HCT116 (cell line): Measurements from ENCODE around the gene VEPH1. TPM values are rescaled to one million over a fixed set of nuclear protein-coding genes. Genes with fewer than 3 reads are reported as not detected.

Experiments used
- ATAC-seq: fragments of 200-7000 bp; cut with Tn5 transposase; 2 replicates; pipeline ENCODE4 v1.9.1; 2020; ENCODE audit warnings: mild to moderate bottlenecking, moderate library complexity
- BruUV-seq: library from RNA; stranded (reverse); fragments of 400-500 nt; replicated peaks from 2 replicates; lab custom pipeline; 2021; lab: Mats Ljungman, UMichigan
- CTCF ChIA-PET: fragments of 300-600 bp; sonication (Branson Sonifier 250); formaldehyde crosslinking; loops from one replicate; lab custom pipeline; 2021; ENCODE audit warnings: antibody characterized with exemption; lab: Charles Lee
- POLR2A ChIA-PET: fragments of 300-600, 350-600 bp; sonication (Branson Sonifier 250); formaldehyde crosslinking; loops from one replicate; lab custom pipeline; 2021; ENCODE audit warnings: antibody characterized with exemption; lab: Charles Lee
- RAD21 ChIA-PET, 2 experiments: fragments of 300-600 bp; sonication (Branson Sonifier 250); formaldehyde crosslinking; loops; one replicate each; lab custom pipeline; 2023; ENCODE audit warnings: low total read pairs in 2 of 2; ENCODE audit not compliant: uncharacterized antibody in 2 of 2, unreplicated experiment in 2 of 2, low non-redundant PET in 1 of 2; lab: Charles Lee
- DNase-seq: peaks from one replicate; pipeline ENCODE4 v3.0.0-alpha.2; 2010; ENCODE audit warnings: low read depth, low spot score
- H2AFZ ChIP-seq: fragments of 200-600 bp; shearing (Covaris generic), sonication (generic); 2 replicates; pipeline ENCODE4 v1.6.1; 2017; ENCODE audit warnings: low read depth, mixed run types, mixed read lengths, antibody characterized with exemption, low read length; ENCODE audit not compliant: poor library complexity, severe bottlenecking
- H3K27ac ChIP-seq: 2 replicates; pipeline ENCODE4 v1.5.1; 2012; ENCODE audit warnings: low read depth, low read length
- H3K27me3 ChIP-seq: fragments of 200-600 bp; sonication (generic); 2 replicates; pipeline ENCODE4 v1.6.1; 2016; ENCODE audit warnings: mixed run types, low read length, mixed read lengths; ENCODE audit not compliant: insufficient read depth
- H3K36me3 ChIP-seq, 2 experiments: fragments of 200-500 bp in 1 of 2; fragments of 200-600 bp in 1 of 2; sonication (Bioruptor generic) in 1 of 2; sonication (generic) in 1 of 2; 2 replicates each; pipeline versions ENCODE4 v1.5.1 to v1.6.1; 2014 to 2016; ENCODE audit warnings: low read length in 2 of 2, inconsistent platforms in 1 of 2, mixed read lengths in 1 of 2, mixed run types in 1 of 2; ENCODE audit not compliant: insufficient read depth in 2 of 2, control insufficient read depth in 1 of 2
- H3K4me1 ChIP-seq, 2 experiments: fragments of 200-600 bp in 1 of 2; sonication (generic) in 1 of 2; 2 replicates each; pipeline versions ENCODE4 v1.5.1 to v1.6.1; 2012 to 2017; ENCODE audit warnings: low read length in 2 of 2, inconsistent platforms in 1 of 2, mild to moderate bottlenecking in 1 of 2, mixed read lengths in 1 of 2, mixed run types in 1 of 2, moderate library complexity in 1 of 2; ENCODE audit not compliant: insufficient read depth in 2 of 2, control insufficient read depth in 1 of 2
- H3K4me2 ChIP-seq: fragments of 200-600 bp; sonication (generic); 2 replicates; pipeline ENCODE4 v1.6.1; 2017; ENCODE audit warnings: mixed run types, low read length, mixed read lengths
- H3K4me3 ChIP-seq, 2 experiments: fragments of 200-600 bp in 1 of 2; sonication (generic) in 1 of 2; replicated peaks in 1 of 2; 2 replicates each; pipeline ENCODE4 v1.5.1; 2011 to 2016; ENCODE audit warnings: low read length in 2 of 2, control low read depth in 1 of 2, low read depth in 1 of 2, mild to moderate bottlenecking in 1 of 2, mixed read lengths in 1 of 2, mixed run types in 1 of 2
- H3K79me2 ChIP-seq: fragments of 200-600 bp; sonication (generic); 2 replicates; pipeline ENCODE4 v1.6.1; 2017; ENCODE audit warnings: mild to moderate bottlenecking, mixed run types, low read length, moderate library complexity, mixed read lengths; ENCODE audit not compliant: insufficient read depth
- H3K9ac ChIP-seq: fragments of 200-600 bp; sonication (generic); 2 replicates; pipeline ENCODE4 v1.6.1; 2016; ENCODE audit warnings: low read length, mixed read lengths
- H3K9me2 ChIP-seq: fragments of 200-600 bp; sonication (generic), shearing (Covaris generic); 2 replicates; pipeline ENCODE4 v1.6.1; 2017; ENCODE audit warnings: mixed run types, mild to moderate bottlenecking, moderate library complexity; ENCODE audit not compliant: insufficient read depth
- H3K9me3 ChIP-seq, 2 experiments: fragments of 200-500 bp in 1 of 2; fragments of 200-600 bp in 1 of 2; sonication (Bioruptor generic) in 1 of 2; sonication (generic) in 1 of 2; 2 replicates each; pipeline ENCODE4 v1.6.1; 2014 to 2017; ENCODE audit warnings: low read length in 2 of 2, mixed read lengths in 2 of 2, inconsistent platforms in 1 of 2, low read depth in 1 of 2, mild to moderate bottlenecking in 1 of 2, mixed run types in 1 of 2, moderate library complexity in 1 of 2; ENCODE audit not compliant: control insufficient read depth in 1 of 2, insufficient read depth in 1 of 2
- H4K20me1 ChIP-seq: fragments of 200-600 bp; sonication (generic), shearing (Covaris generic); 2 replicates; pipeline ENCODE4 v1.6.1; 2017; ENCODE audit warnings: mixed run types, mild to moderate bottlenecking, moderate library complexity; ENCODE audit not compliant: insufficient read depth
- ATF3 ChIP-seq: IDR thresholded peaks from 2 replicates; pipeline ENCODE4 v1.6.1; 2012
- CBX3 ChIP-seq: IDR thresholded peaks from 2 replicates; pipeline ENCODE4 v1.6.1; 2012; ENCODE audit warnings: low read depth
- CEBPB ChIP-seq: IDR thresholded peaks from 2 replicates; pipeline ENCODE4 v1.6.1; 2012; ENCODE audit warnings: low read depth
- CTCF ChIP-seq, 3 experiments: fragments of 200-600 bp in 1 of 3; sonication (generic) in 1 of 3; IDR thresholded peaks in 2 of 3; conservative IDR thresholded peaks in 1 of 3; 2 replicates each; pipeline ENCODE4 v1.5.1; 2012 to 2017; ENCODE audit warnings: low read depth in 2 of 3, low read length in 2 of 3, antibody characterized with exemption in 1 of 3, borderline replicate concordance in 1 of 3, control low read depth in 1 of 3, mild to moderate bottlenecking in 1 of 3, mixed read lengths in 1 of 3, mixed run types in 1 of 3, moderate library complexity in 1 of 3; ENCODE audit not compliant: insufficient read depth in 1 of 3
- EGR1 ChIP-seq: IDR thresholded peaks from 2 replicates; pipeline ENCODE4 v1.6.1; 2012; ENCODE audit warnings: low read depth
- ELF1 ChIP-seq: IDR thresholded peaks from 2 replicates; pipeline ENCODE4 v1.6.1; 2012; ENCODE audit warnings: low read depth, borderline replicate concordance
- EZH2 ChIP-seq: fragments of 200-600 bp; sonication (generic); IDR thresholded peaks from 2 replicates; pipeline ENCODE4 v1.6.1; 2017; ENCODE audit warnings: antibody characterized with exemption, mixed run types
- FOSL1 ChIP-seq: IDR thresholded peaks from 2 replicates; pipeline ENCODE4 v1.6.1; 2012; ENCODE audit warnings: low read depth
- JUND ChIP-seq: IDR thresholded peaks from 2 replicates; pipeline ENCODE4 v1.6.1; 2012
- MAX ChIP-seq: IDR thresholded peaks from 2 replicates; pipeline ENCODE4 v1.6.1; 2012
- POLR2A ChIP-seq: IDR thresholded peaks from 2 replicates; pipeline ENCODE4 v1.7.0; 2011; ENCODE audit warnings: borderline replicate concordance; ENCODE audit not compliant: insufficient read depth, insufficient read length; ENCODE audit errors: extremely low read depth
- RAD21 ChIP-seq: IDR thresholded peaks from 2 replicates; pipeline ENCODE4 v1.6.1; 2012; ENCODE audit warnings: low read depth, mild to moderate bottlenecking
- SIN3A ChIP-seq: IDR thresholded peaks from 2 replicates; pipeline ENCODE4 v1.6.1; 2012; ENCODE audit warnings: low read depth
- SP1 ChIP-seq: IDR thresholded peaks from 2 replicates; pipeline ENCODE4 v1.6.1; 2012; ENCODE audit warnings: low read depth
- SRF ChIP-seq: IDR thresholded peaks from 2 replicates; pipeline ENCODE4 v1.6.1; 2012; ENCODE audit warnings: low read depth
- TCF7L2 ChIP-seq: IDR thresholded peaks from 2 replicates; pipeline ENCODE4 v1.7.0; 2011; ENCODE audit warnings: borderline replicate concordance, inconsistent platforms; ENCODE audit not compliant: insufficient read depth, insufficient read length; ENCODE audit errors: extremely low read depth
- YY1 ChIP-seq: IDR thresholded peaks from 2 replicates; pipeline ENCODE4 v1.6.1; 2011; ENCODE audit warnings: low read length, low read depth, moderate library complexity, mild to moderate bottlenecking; ENCODE audit not compliant: insufficient replicate concordance; ENCODE audit errors: extremely low read depth
- ZBTB33 ChIP-seq: IDR thresholded peaks from 2 replicates; pipeline ENCODE4 v1.6.1; 2011; ENCODE audit warnings: mild to moderate bottlenecking, low read length, moderate library complexity; ENCODE audit not compliant: insufficient replicate concordance; ENCODE audit errors: extremely low read depth
- ZFX ChIP-seq: fragments of 450-650 bp; IDR thresholded peaks from 2 replicates; pipeline ENCODE4 v1.6.1; 2017
- intact Hi-C: fragments of 100-400 bp; cut with micrococcal nuclease; formaldehyde crosslinking; loops from 2 replicates; pipeline ENCODE4 v1.10.0; 2022
- total RNA-seq: library from RNA; stranded (reverse); gene quantifications from one replicate; pipeline ENCODE4 v1.2.1, GENCODE V29; 2021; ENCODE audit not compliant: unreplicated experiment

VEPH1 gene
- total RNA-seq, 1 experiment from 2014 or later: 4.9 TPM

GRCh38 chr3:157285141-157285540 lies 218.1 kb downstream of the VEPH1 start:
- RAD21 ChIA-PET: no interaction called here
- ATAC-seq (no peak), DNase-seq (no peak)
- H3K4me1 ChIP-seq: no peaks in the 10 kb centered on the region
- H3K36me3 ChIP-seq: no peaks in the 10 kb centered on the region
- no peak overlapping the region for H3K9ac ChIP-seq
- intact Hi-C loops: no loop called here
- H3K27ac ChIP-seq: no peak overlapping the region
- no peak for TF ChIP-seq EZH2
- TF ChIP-seq MAX: no peak
- TF ChIP-seq RAD21: no peak
- TF ChIP-seq CBX3: no peak
- no peak for TF ChIP-seq CEBPB
- no peak for TF ChIP-seq CTCF (IDR thresholded peaks at IDR 0.05 in 2 of 3, conservative IDR thresholded peaks at IDR 0.05 in 1 of 3; ENCODE audit: borderline replicate concordance in 1 of 3, insufficient read depth in 1 of 3, low read depth in 2 of 3, low read length in 2 of 3)
- TF ChIP-seq ZFX: no peak
- no peak for TF ChIP-seq ELF1
- no peak for TF ChIP-seq YY1
- TF ChIP-seq ZBTB33: no peak
- no peak for TF ChIP-seq JUND
- TF ChIP-seq POLR2A: no peak
- TF ChIP-seq SP1: no peak
- no peak for TF ChIP-seq FOSL1
- no peak for TF ChIP-seq SRF
- no peak for TF ChIP-seq SIN3A
- no peak for TF ChIP-seq EGR1
- no peak for TF ChIP-seq TCF7L2
- TF ChIP-seq ATF3: no peak
- no peaks in the 10 kb centered on the region for H3K79me2 ChIP-seq
- no peak overlapping the region for H2AFZ ChIP-seq
- H3K4me2 ChIP-seq: no peak overlapping the region
- H3K4me3 ChIP-seq: no peak overlapping the region
- H3K9me2 ChIP-seq: no peaks in the 10 kb centered on the region
- POLR2A ChIA-PET: no interaction called here
- H3K9me3 ChIP-seq: no peaks in the 10 kb centered on the region
- H4K20me1 ChIP-seq: no peaks in the 10 kb centered on the region
- H3K27me3 ChIP-seq: no peaks in the 10 kb centered on the region
- BruUV-seq: no TSS peak
- CTCF ChIA-PET: no interaction called here
